ENCODE results near the gene NLGN2.

DNA sequence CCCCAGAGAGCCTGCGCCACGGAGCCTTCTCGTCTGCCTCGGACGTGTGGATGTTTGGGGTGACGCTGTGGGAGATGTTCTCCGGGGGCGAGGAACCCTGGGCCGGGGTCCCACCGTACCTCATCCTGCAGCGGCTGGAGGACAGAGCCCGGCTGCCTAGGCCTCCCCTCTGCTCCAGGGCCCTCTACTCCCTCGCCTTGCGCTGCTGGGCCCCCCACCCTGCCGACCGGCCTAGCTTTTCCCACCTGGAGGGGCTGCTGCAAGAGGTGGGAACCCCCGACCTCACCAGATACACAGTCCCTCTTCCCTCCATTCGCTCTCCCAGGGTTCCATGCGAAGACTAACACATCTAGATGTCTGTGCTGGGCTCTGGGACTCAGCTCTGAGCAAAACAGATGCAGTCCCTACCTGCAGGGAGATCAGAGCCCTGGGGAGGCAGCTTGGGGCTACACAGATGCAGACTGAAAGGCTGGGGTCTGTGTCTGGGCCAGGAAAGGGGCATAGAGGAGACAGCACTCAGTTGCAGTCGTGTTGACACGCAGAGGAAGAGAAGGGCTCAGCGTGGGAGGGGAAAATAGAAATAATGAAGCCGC, 23.1 kb upstream of the NLGN2 start:
- no peak for TF ChIP-seq POLR2A (IDR thresholded peaks at IDR 0.05; ENCODE audit: low read length)
- no peak for TF ChIP-seq GATA1 (IDR thresholded peaks at IDR 0.05; ENCODE audit: low read depth, low read length)

Measured in erythroblast (primary cell).